Adrenal gland (tissue), 5 donors: ENCODE results near the gene BORCS8.

Experiments
- CTCF ChIP-seq, 6 experiments: fragments of 450-650 bp in 4 of 6; fragments of 200-600 bp in 2 of 6; sonication (generic) in 1 of 6; IDR thresholded peaks; 1 replicate in 5 of 6; 2 replicates in 1 of 6; pipeline versions ENCODE4 v1.5.1 to v1.8.0; 2016 to 2021; ENCODE audit warnings: antibody characterized with exemption in 6 of 6, mild to moderate bottlenecking in 2 of 6, moderate library complexity in 1 of 6
- POLR2A ChIP-seq, 2 donors: fragments of 450-650 bp; IDR thresholded peaks; one replicate each; pipeline ENCODE4 v1.6.1; 2017; ENCODE audit warnings: antibody characterized with exemption in 2 of 2, mild to moderate bottlenecking in 2 of 2, moderate library complexity in 1 of 2
- donor health status: DM: no; HTN: no; CAD: no.

GRCh38 chr19:19205416-19206410 lies 13.8 kb upstream of the BORCS8 start:
- TF ChIP-seq CTCF (IDR thresholded peaks at IDR 0.05) (no peak), POLR2A (IDR thresholded peaks at IDR 0.05) (no peak)
